ENCODE measurements around the gene LRRC3. TPM values are rescaled to one million over a fixed set of nuclear protein-coding genes. Genes with fewer than 3 reads are reported as not detected.
A peak's percentile ranks its signal among the peaks of the same experiment; 100 is the strongest.

The LRRC3 gene
- total and polyA plus RNA-seq, 4 donors = 3.0 to 14.2 (median 7.5) TPM

- 82% methylated on average over 36 of the region's 36 CpGs for WGBS
- no peak overlapping the region for H3K9ac ChIP-seq (ENCODE audit: low read depth in 1 of 2, low read length in 2 of 2)
- H3K27me3 ChIP-seq (ENCODE audit: control insufficient read depth in 4 of 4, insufficient read depth in 4 of 4, low read length in 3 of 4) = no peaks in the 10 kb centered on the region
- TF ChIP-seq ZBTB33 (IDR thresholded peaks at IDR 0.05) (no peak), CTCF (IDR thresholded peaks at IDR 0.05; ENCODE audit: low read depth, low read length, missing input control) (no peak), FOXA1 (IDR thresholded peaks at IDR 0.05) (no peak), HNF4G (IDR thresholded peaks at IDR 0.05) (no peak), RXRA (IDR thresholded peaks at IDR 0.05) (peak; percentile 14 to 44), NR2F2 (IDR thresholded peaks at IDR 0.05) (no peak), FOXA2 (IDR thresholded peaks at IDR 0.05) (no peak), RAD21 (IDR thresholded peaks at IDR 0.05) (no peak), REST (IDR thresholded peaks at IDR 0.05) (no peak), ATF3 (IDR thresholded peaks at IDR 0.05) (no peak), GABPA (IDR thresholded peaks at IDR 0.05 in 1 of 2, conservative IDR thresholded peaks at IDR 0.05 in 1 of 2) (no peak), HNF4A (conservative IDR thresholded peaks at IDR 0.05) (peak; percentile 53 to 71), EGR1 (IDR thresholded peaks at IDR 0.05; ENCODE audit: low read depth in 2 of 2) (peak in 1 of 2 donors; percentile 35), SP1 (IDR thresholded peaks at IDR 0.05) (no peak), MAX (IDR thresholded peaks at IDR 0.05) (no peak), YY1 (IDR thresholded peaks at IDR 0.05) (no peak), TAF1 (conservative IDR thresholded peaks at IDR 0.05) (no peak), JUND (IDR thresholded peaks at IDR 0.05) (no peak)
- H3K9me3 ChIP-seq (ENCODE audit: control insufficient read depth in 4 of 4, low read length in 3 of 4) = no peaks in the 10 kb centered on the region
- no peak for DNase-seq (ENCODE audit: low spot score)
- peak overlapping the region; percentile 34 to 71 for H3K27ac ChIP-seq (ENCODE audit: low read depth in 1 of 2, low read length in 2 of 2)
- H3K36me3 ChIP-seq (ENCODE audit: control insufficient read depth in 4 of 4, insufficient read depth in 3 of 4, low read depth in 1 of 4, low read length in 3 of 4) = peaks cover 0 to 4% (median 0%) of the 10 kb centered on the region in 4 donors
- H3K4me1 ChIP-seq (ENCODE audit: control insufficient read depth in 4 of 4, insufficient read depth in 4 of 4, low read length in 3 of 4) = peaks cover 4 to 15% (median 10%) of the 10 kb centered on the region in 4 donors
- no peak overlapping the region for H3K4me3 ChIP-seq (ENCODE audit: low read depth in 1 of 3, low read length in 3 of 3)
These were observed 11.9 kb downstream of the LRRC3 start for GRCh38 chr21:44466996-44467858.
